GM11168 (cell line): ENCODE results near the gene RNGTT.
"Not testable (repeated sequence)": the region's sequence is repeated elsewhere in the genome, so short reads cannot be mapped to it uniquely, and the experiment has no call there.

Experiments used
- in situ Hi-C: fragments of 300-500 bp; cut with MboI; formaldehyde crosslinking; loops from one replicate; pipeline ENCODE4 v1.12.0; 2022; ENCODE audit warnings: low sequenced_read_pairs; ENCODE audit not compliant: unreplicated experiment

Gene RNGTT

GRCh38 chr6:88972504-88973423, 9.3 kb upstream of the RNGTT start:
- in situ Hi-C loops = no loop called here

- in situ Hi-C loops = no loop called here
Observed at GRCh38 chr6:88970301-88970700, 6.9 kb upstream of the RNGTT start.

GRCh38 chr6:88969255-88969654, 5.8 kb upstream of the RNGTT start:
- in situ Hi-C loops = not testable (repeated sequence)

GRCh38 chr6:88967891-88968290, 4.5 kb upstream of the RNGTT start:
- in situ Hi-C loops = no loop called here

DNA sequence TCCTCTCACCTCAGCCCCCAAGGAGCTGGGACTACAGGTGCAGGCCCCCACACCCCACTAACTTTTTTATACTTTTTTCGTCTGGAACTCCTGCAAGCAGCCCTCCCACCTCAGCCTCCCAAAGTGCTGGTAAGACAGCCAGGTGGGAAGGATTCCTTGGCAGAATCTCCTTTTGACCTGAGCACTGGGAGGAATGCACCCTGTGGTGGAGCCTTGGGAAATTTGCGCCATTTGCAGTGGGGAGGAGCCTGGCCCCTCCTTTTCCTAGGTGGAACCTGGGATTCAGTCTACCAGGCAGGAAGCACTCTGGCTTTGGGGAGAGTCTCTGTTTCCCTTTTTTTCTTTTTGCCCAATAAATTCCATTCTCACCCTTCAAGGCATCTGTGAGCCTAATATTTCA, 2.3 kb upstream of the RNGTT start:
- in situ Hi-C loops = no loop called here

DNA sequence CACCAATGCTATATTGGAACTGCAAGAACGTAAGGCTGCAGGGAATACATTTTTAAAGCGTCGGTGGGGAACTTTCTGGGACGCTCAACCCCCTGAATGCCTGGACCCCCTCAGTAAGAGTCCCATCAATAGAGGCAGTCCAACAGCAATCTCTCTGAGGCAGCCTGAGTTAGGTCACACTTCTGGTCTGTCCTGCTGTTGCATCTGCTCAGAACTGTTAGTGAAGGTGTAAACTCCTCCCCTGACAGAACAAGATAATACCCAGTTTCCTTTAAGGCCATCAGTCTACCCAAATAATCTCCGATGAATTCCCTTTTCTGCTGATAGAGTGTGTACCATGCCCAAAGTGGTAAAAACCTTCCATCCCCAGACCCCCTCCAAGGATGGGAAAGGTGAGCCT, 1.1 kb upstream of the RNGTT start:
- in situ Hi-C loops = no loop called here

GRCh38 chr6:88958842-88959241, 4.6 kb downstream of the RNGTT start:
- in situ Hi-C loops = no loop called here

GRCh38 chr6:88953550-88954386, 9.7 kb downstream of the RNGTT start:
- in situ Hi-C loops = no loop called here

GRCh38 chr6:88952065-88952704, 11.2 kb downstream of the RNGTT start:
- in situ Hi-C loops = no loop called here

GRCh38 chr6:88945415-88946008, 17.9 kb downstream of the RNGTT start:
- in situ Hi-C loops = no loop called here

GRCh38 chr6:88933521-88933920, 29.9 kb downstream of the RNGTT start:
- in situ Hi-C loops = no loop called here

- in situ Hi-C loops = not testable (repeated sequence)
Observed at GRCh38 chr6:88932019-88932418, 31.4 kb downstream of the RNGTT start.

DNA sequence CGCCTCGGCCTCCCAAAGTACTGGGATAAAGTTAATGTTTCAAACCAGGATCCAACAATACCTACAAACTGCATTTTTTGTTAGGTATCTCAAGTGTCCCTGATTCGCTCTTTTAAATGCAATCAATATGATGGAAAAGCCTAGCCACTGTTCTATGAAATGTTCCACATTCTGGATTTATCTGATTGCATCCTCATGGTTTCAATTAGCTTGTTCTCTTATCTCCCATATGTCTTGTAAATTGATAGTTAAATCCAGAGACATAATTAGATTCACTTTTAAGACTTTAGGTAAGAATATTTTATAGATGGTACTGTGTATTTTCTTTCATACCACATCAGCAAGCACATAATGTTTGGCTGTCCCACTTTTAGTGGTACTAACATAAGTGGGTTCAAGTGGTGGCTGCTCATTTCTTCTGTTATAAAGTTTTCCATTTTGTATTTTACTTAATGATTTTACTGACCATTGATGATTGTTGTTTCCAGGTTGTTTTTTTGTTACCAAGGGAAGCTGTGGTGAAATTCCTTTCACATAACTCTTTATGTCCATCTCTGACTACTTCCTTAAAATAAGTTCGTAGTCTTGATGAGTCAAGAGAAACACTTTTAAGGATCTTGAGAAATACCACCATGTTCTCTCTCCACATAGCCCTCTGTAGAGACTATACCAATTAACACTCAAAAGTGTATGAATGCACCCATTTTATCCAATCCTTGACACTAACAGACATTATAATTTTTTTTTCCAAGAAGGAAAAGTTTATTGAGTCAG, 40.5 kb downstream of the RNGTT start:
- in situ Hi-C loops = no loop called here

GRCh38 chr6:88921734-88922133, 41.7 kb downstream of the RNGTT start:
- in situ Hi-C loops = no loop called here

GRCh38 chr6:88920774-88921733, 42.4 kb downstream of the RNGTT start:
- in situ Hi-C loops = no loop called here

DNA sequence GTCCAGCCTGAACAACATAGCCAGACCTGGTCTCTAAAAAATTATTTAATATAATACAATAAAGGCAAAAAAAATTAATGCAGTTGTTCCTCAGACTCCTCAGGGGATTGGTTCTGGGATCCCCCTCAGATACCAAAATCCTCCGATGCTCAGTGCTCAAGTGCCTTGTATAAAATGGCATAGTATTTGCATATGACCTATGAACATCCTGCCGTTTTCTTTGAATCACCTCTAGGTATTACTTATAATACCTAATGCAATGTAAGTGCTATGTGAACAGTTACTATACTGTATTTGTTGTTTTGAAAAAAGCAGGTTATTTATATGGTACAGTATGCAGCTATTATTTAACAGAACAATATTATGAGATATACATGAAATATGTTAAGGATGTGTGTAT, 43.3 kb downstream of the RNGTT start:
- in situ Hi-C loops = no loop called here

- in situ Hi-C loops = no loop called here
Observed at GRCh38 chr6:88919032-88919431, 44.4 kb downstream of the RNGTT start.

GRCh38 chr6:88916615-88917208, 46.7 kb downstream of the RNGTT start:
- in situ Hi-C loops = no loop called here
